Caco-2 (cell line): ENCODE results near the gene EPHB6. TPM values are rescaled to one million over a fixed set of nuclear protein-coding genes. Genes with fewer than 3 reads are reported as not detected.

Experiments used
- BruUV-seq: library from RNA; stranded (reverse); fragments of 400-500 nt; replicated peaks from 2 replicates; lab custom pipeline; 2021; lab: Mats Ljungman, UMichigan
- CTCF ChIA-PET: fragments of 300-600 bp; sonication (Branson Sonifier 250); formaldehyde crosslinking; loops from one replicate; lab custom pipeline; 2022; ENCODE audit warnings: antibody characterized with exemption; lab: Charles Lee
- POLR2A ChIA-PET: fragments of 300-600 bp; sonication (Branson Sonifier 250); formaldehyde crosslinking; loops from one replicate; lab custom pipeline; 2022; ENCODE audit warnings: antibody characterized with exemption; lab: Charles Lee
- DNase-seq, 2 experiments: peaks; one replicate each; pipeline versions ENCODE4 v3.0.0 to v3.0.0-alpha.2; 2020 to 2022
- H3K27me3 ChIP-seq: replicated peaks from 2 replicates; pipeline ENCODE4 v1.6.0; 2011; ENCODE audit warnings: low read length; ENCODE audit not compliant: control insufficient read depth, insufficient read depth
- H3K36me3 ChIP-seq: 2 replicates; pipeline ENCODE4 v1.5.1; 2011; ENCODE audit warnings: low read length; ENCODE audit not compliant: control insufficient read depth, insufficient read depth
- H3K4me1 ChIP-seq: fragments of 250-450 bp; sonication (Bioruptor Pico); 2 replicates; pipeline ENCODE4 v1.5.1; 2020; ENCODE audit warnings: mild to moderate bottlenecking
- H3K4me3 ChIP-seq: 2 replicates; pipeline ENCODE4 v1.5.1; 2011; ENCODE audit warnings: low read depth, mild to moderate bottlenecking, control low read depth, low read length
- H3K9me3 ChIP-seq: fragments of 250-450 bp; sonication (Bioruptor Pico); 2 replicates; pipeline ENCODE4 v1.5.1; 2020; ENCODE audit warnings: mild to moderate bottlenecking, moderate library complexity
- H3K27ac Mint-ChIP-seq: one replicate; pipeline ENCODE4 v1.8.0; 2022; ENCODE audit warnings: mixed read lengths; ENCODE audit not compliant: unreplicated experiment
- H3K27me3 Mint-ChIP-seq: one replicate; pipeline ENCODE4 v1.8.0; 2022; ENCODE audit warnings: mixed read lengths; ENCODE audit not compliant: insufficient read depth, unreplicated experiment
- H3K36me3 Mint-ChIP-seq: one replicate; pipeline ENCODE4 v1.8.0; 2022; ENCODE audit warnings: mild to moderate bottlenecking, mixed read lengths; ENCODE audit not compliant: insufficient read depth, unreplicated experiment
- H3K4me1 Mint-ChIP-seq: one replicate; pipeline ENCODE4 v1.8.0; 2022; ENCODE audit warnings: low read depth, mixed read lengths; ENCODE audit not compliant: unreplicated experiment
- H3K4me3 Mint-ChIP-seq: one replicate; pipeline ENCODE4 v1.8.0; 2022; ENCODE audit warnings: mild to moderate bottlenecking, moderate library complexity, mixed read lengths; ENCODE audit not compliant: unreplicated experiment
- H3K9me3 Mint-ChIP-seq: one replicate; pipeline ENCODE4 v1.8.0; 2022; ENCODE audit warnings: mixed read lengths; ENCODE audit not compliant: unreplicated experiment
- CTCF ChIP-seq, 2 experiments: fragments of 200-600 bp in 1 of 2; IDR thresholded peaks; 1 replicate in 1 of 2; 2 replicates in 1 of 2; pipeline versions ENCODE4 v1.5.1 to v1.8.0; 2011 to 2022; ENCODE audit warnings: antibody characterized with exemption in 1 of 2, control low read depth in 1 of 2, inconsistent platforms in 1 of 2, low read depth in 1 of 2, low read length in 1 of 2, mild to moderate bottlenecking in 1 of 2, moderate library complexity in 1 of 2; ENCODE audit not compliant: insufficient read depth in 1 of 2, severe bottlenecking in 1 of 2, unreplicated experiment in 1 of 2
- intact Hi-C: fragments of 100-400 bp; cut with micrococcal nuclease; formaldehyde crosslinking; loops from one replicate; pipeline ENCODE4 v1.10.0; 2022; ENCODE audit not compliant: unreplicated experiment
- total RNA-seq: library from RNA; stranded (reverse); gene quantifications from 2 replicates; pipeline ENCODE4 v1.2.3, GENCODE V29; 2022

The EPHB6 gene
- total RNA-seq, 1 experiment from 2014 or later, result 2.7 TPM

DNA sequence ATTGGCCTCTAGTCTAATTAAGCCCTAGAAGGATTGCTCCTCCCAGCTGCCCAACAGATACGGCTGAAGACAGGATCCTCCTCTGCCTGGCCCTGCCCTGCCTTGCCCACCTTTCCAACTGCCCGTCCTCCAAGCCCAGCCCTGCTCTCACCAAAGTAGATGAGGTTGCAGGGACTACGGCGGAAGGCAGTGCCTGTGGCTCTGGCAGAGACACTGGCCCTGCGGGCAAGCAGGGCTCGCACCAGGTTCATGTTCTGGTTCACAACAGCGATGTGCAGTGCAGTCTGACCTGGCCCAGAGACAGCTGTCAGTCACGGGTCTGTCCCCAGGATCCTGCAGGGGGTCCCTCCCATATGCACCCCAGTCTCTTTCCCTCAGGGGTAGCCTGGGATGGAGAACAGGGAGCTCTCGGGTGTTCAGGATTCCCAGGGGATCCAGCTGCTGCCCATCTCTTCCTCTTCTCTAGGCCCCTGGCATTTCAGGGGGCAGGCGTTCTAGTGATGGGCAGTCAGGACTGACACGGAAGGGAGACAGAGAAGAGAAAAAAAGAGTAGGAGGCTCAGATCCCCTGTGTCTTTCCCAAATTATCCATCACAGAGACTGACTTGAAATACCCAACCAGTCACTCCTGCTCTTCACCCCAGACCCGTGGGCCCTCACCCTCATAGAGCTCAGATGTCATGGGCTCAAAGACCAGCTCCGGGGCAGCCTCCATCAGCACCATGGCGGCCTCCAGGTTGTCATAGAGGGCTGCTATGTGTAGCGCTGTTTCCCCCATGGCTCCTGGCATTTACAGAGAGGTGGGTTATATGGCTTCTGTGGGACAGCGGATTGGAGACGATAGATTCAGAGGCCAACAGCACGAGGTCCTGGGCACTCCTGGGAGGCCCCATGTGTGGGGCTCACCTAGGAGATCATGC lies 22.4 kb downstream of the EPHB6 start:
- no peaks in the 10 kb centered on the region for H3K4me1 Mint-ChIP-seq
- Histone ChIP-seq H3K4me3 (no peak overlapping the region), H3K36me3 (no peaks in the 10 kb centered on the region), H3K9me3 (no peaks in the 10 kb centered on the region), H3K27me3 (no peaks in the 10 kb centered on the region), H3K4me1 (peaks cover 8% of the 10 kb centered on the region; the same call in 1 of the 2 replicates)
- H3K27ac Mint-ChIP-seq, result no peak overlapping the region
- BruUV-seq, result no TSS peak
- POLR2A ChIA-PET, result no interaction called here
- no peak overlapping the region for H3K4me3 Mint-ChIP-seq
- H3K9me3 Mint-ChIP-seq, result no peaks in the 10 kb centered on the region
- intact Hi-C loops, result no loop called here
- CTCF ChIA-PET, result interaction anchor here (0.5 kb wide), 1 partner anchor 1514 kb away, joined by 5 read pairs; no protein-coding TSS in a partner anchor
- no peak for TF ChIP-seq CTCF (IDR thresholded peaks at IDR 0.05; ENCODE audit: insufficient read depth in 1 of 2, low read depth in 1 of 2, low read length in 1 of 2, severe bottlenecking in 1 of 2, unreplicated experiment in 1 of 2)
- DNase-seq, result peak in 1 of 2 experiments; percentile 25
- H3K27me3 Mint-ChIP-seq, result no peaks in the 10 kb centered on the region
- no peaks in the 10 kb centered on the region for H3K36me3 Mint-ChIP-seq

DNA sequence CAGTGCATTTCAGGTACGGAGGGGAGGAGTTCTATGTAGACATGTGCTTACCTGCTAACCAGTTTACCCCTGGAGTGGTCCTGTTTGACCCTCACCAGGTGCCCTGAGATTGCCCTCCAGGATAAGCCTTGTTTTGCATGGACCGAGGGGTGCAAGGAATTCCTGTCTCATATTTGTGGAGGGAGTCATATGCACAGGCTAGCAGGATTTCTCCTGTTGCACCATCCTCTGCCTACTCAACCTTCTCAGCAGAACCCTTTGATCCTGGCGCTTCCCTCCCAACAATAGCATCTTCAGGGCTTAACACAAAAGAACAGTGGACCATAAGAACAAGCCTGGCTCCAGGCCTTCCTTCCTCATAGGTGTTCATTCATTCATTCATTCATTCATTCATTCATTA lies 23.4 kb downstream of the EPHB6 start:
- H3K9me3 Mint-ChIP-seq, result no peaks in the 10 kb centered on the region
- no peak for TF ChIP-seq CTCF (IDR thresholded peaks at IDR 0.05; ENCODE audit: insufficient read depth in 1 of 2, low read depth in 1 of 2, low read length in 1 of 2, severe bottlenecking in 1 of 2, unreplicated experiment in 1 of 2)
- CTCF ChIA-PET, result interaction anchor here (1.2 kb wide), 1 partner anchor 124 kb away, joined by 3 read pairs; no protein-coding TSS in a partner anchor
- H3K27ac Mint-ChIP-seq, result no peak overlapping the region
- no peaks in the 10 kb centered on the region for H3K9me3 ChIP-seq
- no peaks in the 10 kb centered on the region for H3K4me1 Mint-ChIP-seq
- BruUV-seq, result no TSS peak
- no peak overlapping the region for H3K4me3 Mint-ChIP-seq
- H3K4me1 ChIP-seq, result peaks cover 13% of the 10 kb centered on the region; the same call in 1 of the 2 replicates
- no peak for DNase-seq
- POLR2A ChIA-PET, result no interaction called here
- no peaks in the 10 kb centered on the region for H3K27me3 ChIP-seq
- no peaks in the 10 kb centered on the region for H3K36me3 Mint-ChIP-seq
- H3K27me3 Mint-ChIP-seq, result no peaks in the 10 kb centered on the region
- H3K36me3 ChIP-seq, result no peaks in the 10 kb centered on the region
- H3K4me3 ChIP-seq, result no peak overlapping the region
- intact Hi-C loops, result no loop called here

GRCh38 chr7:142879060-142879459 lies 24.2 kb downstream of the EPHB6 start:
- Histone ChIP-seq H3K4me1 (peaks cover 13% of the 10 kb centered on the region; the same call in 1 of the 2 replicates), H3K4me3 (no peak overlapping the region), H3K27me3 (no peaks in the 10 kb centered on the region), H3K36me3 (no peaks in the 10 kb centered on the region), H3K9me3 (no peaks in the 10 kb centered on the region)
- DNase-seq, result no peak
- intact Hi-C loops, result no loop called here
- no TSS peak for BruUV-seq
- POLR2A ChIA-PET, result no interaction called here
- Mint-ChIP-seq H3K27me3 (no peaks in the 10 kb centered on the region), H3K9me3 (no peaks in the 10 kb centered on the region), H3K4me3 (no peak overlapping the region), H3K27ac (no peak overlapping the region), H3K4me1 (no peaks in the 10 kb centered on the region), H3K36me3 (no peaks in the 10 kb centered on the region)
- TF ChIP-seq CTCF (IDR thresholded peaks at IDR 0.05; ENCODE audit: insufficient read depth in 1 of 2, low read depth in 1 of 2, low read length in 1 of 2, severe bottlenecking in 1 of 2, unreplicated experiment in 1 of 2), result no peak
- CTCF ChIA-PET, result interaction anchor here (0.8 to 2.2 kb wide), 4 partner anchors 22 to 123 kb away, joined by 3 to 5 read pairs (median 4); no protein-coding TSS in a partner anchor
